Activated naive CD4-positive, alpha-beta T cell treated with anti-CD3 and anti-CD28 coated beads, Interleukin-2, amount 50 U/mL, for 72 hours (primary cell): Measurements from ENCODE around the gene PAF1. TPM values are rescaled to one million over a fixed set of nuclear protein-coding genes. Genes with fewer than 3 reads are reported as not detected.
A peak's percentile ranks its signal among the peaks of the same experiment; 100 is the strongest.

Source experiments
- ATAC-seq, 2 donors: fragments of 150-1000 bp; cut with Tn5 transposase; 2 replicates each; pipeline ENCODE4 v1.10.0; 2021; ENCODE audit warnings: mild to moderate bottlenecking in 2 of 2, moderate library complexity in 2 of 2
- DNase-seq, 2 donors: peaks; one replicate each; pipeline ENCODE4 v3.0.0; 2021 to 2022; ENCODE audit warnings: low spot score in 2 of 2
- H3K27ac Mint-ChIP-seq, 2 donors: one replicate each; pipeline ENCODE4 v1.8.0; 2022; ENCODE audit warnings: mild to moderate bottlenecking in 2 of 2, mixed read lengths in 2 of 2
- H3K36me3 Mint-ChIP-seq, 2 donors: one replicate each; pipeline ENCODE4 v1.8.0; 2022; ENCODE audit warnings: mixed read lengths in 2 of 2
- H3K9me3 Mint-ChIP-seq, 2 donors: one replicate each; pipeline ENCODE4 v1.8.0; 2022; ENCODE audit warnings: mixed read lengths in 2 of 2
- total RNA-seq, 2 donors: library from RNA; stranded (reverse); gene quantifications; one replicate each; pipeline ENCODE4 v1.2.3, GENCODE V29; 2022

Gene PAF1
- total RNA-seq, 2 donors from 2014 or later = 42.2 to 58.2 TPM

DNA sequence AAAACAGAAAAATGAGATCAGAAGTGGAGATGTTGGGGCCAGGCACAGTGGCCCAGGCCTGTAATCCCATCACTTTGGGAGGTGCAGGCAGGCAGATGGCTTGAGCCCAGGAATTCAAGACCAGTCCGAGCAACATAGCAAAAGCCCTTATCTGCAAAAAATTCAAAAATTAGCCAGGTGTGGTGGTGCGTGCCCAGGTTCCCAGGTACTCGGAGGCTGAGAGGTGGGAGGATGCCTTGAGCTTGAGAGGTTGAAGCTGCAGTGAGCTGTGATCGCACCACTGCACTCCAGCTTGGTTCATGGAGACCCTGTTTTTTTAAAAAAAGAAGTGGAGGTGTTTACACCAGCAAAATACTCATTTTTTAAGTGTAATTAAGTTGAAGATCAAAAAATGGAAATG is 9.2 kb upstream of the PAF1 start:
- ATAC-seq = no peak
- Mint-ChIP-seq H3K36me3 (peaks cover 4 to 9% of the 10 kb centered on the region in 2 donors), H3K9me3 (no peaks in the 10 kb centered on the region), H3K27ac (peak overlapping the region in 1 of 2 donors; percentile 99)
- no peak for DNase-seq

DNA sequence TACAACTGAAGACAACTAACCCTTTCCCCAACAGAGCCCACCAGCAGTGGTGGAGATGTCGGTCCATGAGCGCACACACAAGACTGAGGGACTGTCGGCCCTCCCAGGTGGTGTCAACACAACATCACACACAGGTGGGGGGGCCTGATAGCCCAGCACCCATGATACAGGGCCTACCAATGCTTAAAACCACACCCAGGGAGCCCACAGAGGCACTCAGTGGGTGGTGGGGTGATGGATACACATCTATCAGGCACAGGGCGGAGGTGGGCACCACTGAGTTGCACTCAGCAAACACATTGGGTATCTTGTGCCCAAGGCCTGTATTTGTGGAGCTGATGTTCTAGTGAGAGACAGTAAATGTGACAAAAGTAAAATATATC is 8.8 kb upstream of the PAF1 start:
- DNase-seq (no peak), ATAC-seq (no peak)
- Mint-ChIP-seq H3K36me3 (peaks cover 5 to 12% of the 10 kb centered on the region in 2 donors), H3K9me3 (no peaks in the 10 kb centered on the region), H3K27ac (peak overlapping the region in 1 of 2 donors; percentile 99)

DNA sequence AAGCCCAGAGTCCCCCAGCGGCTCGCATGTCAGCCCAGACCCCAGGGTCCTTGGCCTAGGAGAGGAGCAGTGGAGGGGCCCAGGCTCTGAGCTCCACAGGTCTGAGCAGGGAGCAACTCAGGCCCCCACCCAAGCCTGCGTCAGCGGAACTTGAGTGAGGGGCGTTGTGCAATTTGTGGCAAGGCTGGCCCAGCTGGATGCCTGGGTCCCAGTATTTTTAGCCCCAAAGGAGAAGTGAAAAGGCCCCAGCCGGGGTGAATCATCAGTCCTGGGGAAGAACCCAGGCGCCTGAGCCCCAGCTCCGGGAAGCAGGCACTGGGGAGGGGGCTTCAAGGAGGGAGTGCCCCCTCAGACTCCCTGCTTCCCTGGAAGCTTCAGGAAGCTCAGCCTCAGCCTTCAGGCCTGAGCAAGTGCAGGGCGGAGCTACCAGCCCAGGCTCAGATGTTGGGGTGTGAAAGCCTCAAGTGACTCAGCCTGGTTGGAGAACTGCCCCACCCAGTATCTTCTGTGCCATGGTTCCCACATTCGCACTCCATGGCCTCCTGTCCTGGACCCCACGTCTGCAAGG is 7.5 kb upstream of the PAF1 start:
- peak overlapping the region; percentile 89 to 99 for H3K27ac Mint-ChIP-seq

DNA sequence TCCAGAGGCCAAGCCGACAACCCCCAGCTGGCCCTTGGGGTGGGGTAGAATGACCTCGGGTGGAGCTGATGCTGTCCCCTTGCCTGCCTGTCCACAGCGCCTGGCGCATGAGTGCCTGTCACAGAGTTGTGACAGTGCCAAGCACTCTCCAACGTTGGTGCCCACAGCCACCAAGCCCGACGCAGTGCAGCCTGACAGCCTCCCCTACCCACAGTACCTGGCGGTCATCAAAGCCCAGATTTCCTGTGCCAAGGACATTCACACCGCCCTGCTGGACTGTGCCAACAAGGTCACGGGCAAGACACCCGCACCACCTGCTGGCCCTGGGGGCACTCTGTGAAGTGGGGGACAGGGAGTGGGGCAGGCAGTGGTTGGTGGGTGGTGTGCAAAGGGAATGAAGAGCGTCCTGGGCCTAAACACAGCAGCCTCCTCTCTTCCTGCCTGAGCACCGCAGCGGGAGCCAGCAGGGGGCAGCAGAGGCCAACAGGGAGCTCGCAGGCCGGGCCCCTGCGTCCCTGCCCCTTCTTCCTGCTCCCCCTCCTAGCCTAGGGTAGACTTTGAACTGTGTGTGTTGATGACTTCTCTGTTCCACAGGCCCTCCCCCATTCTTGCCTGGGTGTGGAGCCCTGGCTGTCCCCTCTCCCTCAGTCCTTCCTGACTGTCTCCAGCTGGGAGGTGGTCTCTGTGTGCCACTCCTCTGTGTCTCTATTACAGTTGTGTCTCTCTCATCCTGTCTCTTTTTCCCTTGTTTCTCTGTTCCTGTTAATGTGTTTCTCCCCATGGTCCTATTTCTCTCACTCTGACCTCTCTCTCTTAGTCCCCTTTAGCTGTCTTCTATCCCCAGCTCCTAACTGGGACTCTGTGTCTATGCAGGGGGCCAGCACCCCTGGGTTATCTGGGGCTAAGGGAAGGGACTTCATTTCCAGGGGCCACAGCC is 6.7 kb upstream of the PAF1 start:
- DNase-seq (peak; percentile 89 to 98), ATAC-seq (peak; percentile 32 to 73)
- peaks cover 9 to 21% of the 10 kb centered on the region in 2 donors for H3K36me3 Mint-ChIP-seq
- peak overlapping the region; percentile 89 to 99 for H3K27ac Mint-ChIP-seq
- no peaks in the 10 kb centered on the region for H3K9me3 Mint-ChIP-seq

More for the DNA sequence above, 7.5 kb upstream of the PAF1 start:
- peak; percentile 60 to 81 for DNase-seq
- Mint-ChIP-seq H3K9me3 (no peaks in the 10 kb centered on the region), H3K36me3 (peaks cover 8 to 19% of the 10 kb centered on the region in 2 donors)
- ATAC-seq = peak; percentile 14 to 25

DNA sequence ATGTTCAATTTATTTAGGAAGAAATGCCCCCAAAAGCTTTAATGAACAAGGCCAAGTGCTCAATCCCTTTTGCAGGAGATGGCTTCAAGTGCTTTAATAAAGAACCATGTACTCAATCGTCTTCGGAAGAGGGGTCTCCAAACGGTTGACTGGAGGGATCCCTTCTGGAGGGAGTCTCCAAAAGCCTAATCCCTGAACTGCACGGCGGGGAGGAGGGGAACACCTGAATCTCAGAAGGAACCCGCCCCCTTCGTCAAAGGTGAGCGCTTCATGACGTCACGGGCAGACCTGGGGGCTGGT is 505 bp downstream of the PAF1 start:
- Mint-ChIP-seq H3K9me3 (no peaks in the 10 kb centered on the region), H3K27ac (peak overlapping the region; percentile 99), H3K36me3 (peaks cover 20 to 26% of the 10 kb centered on the region in 2 donors)
- no peak for DNase-seq
- ATAC-seq = no peak

DNA sequence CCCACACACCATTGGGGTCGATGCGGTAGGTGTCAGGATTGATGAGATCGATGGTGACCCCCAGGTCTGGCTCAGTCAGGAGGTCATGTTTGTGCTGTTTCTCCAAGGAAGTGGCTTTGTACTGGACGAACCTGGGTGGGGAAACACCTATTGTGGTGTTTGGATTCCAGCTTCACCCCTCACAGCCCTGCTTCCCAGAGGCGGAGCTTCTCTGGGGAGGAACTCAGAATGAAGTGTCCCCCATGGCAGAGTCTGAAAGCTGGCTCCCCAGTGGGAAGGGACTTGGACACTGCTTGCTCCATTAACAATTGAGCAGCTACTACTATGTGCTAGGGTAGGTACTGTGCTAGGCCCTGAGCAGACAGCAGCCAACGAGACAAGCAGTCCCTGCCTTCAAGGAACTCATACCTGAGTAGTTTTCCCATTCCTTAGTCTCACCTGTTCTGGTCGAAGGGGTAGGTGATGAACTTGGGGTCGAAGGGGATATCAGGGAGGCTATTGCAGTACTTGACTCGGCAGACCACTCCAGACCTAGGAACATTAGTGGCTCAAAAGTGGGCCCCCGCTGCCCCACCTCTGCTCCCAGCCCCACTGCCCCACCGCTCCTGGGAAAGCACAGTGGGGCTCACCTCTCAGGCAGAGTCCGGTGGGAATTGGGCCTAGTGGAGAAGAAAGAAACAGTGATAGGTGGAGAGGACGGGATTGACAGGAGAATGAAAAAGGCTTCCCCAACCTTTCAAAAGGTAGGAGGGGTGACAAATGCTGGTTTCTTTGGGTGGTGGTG is 1.1 kb downstream of the PAF1 start:
- no peak for DNase-seq
- Mint-ChIP-seq H3K9me3 (no peaks in the 10 kb centered on the region), H3K36me3 (peaks cover 14 to 21% of the 10 kb centered on the region in 2 donors), H3K27ac (peak overlapping the region; percentile 99)
- ATAC-seq = no peak

DNA sequence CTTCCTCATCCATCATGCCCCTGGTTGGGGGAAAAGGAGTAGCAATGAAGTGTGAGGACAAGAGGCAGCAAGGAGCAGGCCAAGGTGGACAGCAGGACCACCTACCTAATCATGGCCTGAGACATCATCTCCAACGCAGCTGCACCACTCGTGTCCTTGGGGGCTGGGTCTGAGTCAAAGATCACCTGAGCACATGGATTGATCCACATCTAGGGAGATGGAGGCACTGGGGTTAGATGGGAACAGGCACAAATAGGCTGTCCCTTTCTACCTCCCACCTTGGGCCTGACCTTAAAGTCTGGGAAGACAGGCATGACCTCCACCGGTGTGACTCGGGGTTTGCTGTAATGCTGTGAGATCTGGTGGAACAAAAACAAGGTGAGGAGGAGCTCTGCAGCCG is 2.2 kb downstream of the PAF1 start:
- ATAC-seq (no peak), DNase-seq (no peak)
- peaks cover 10 to 21% of the 10 kb centered on the region in 2 donors for H3K36me3 Mint-ChIP-seq
- peak overlapping the region; percentile 41 to 99 for H3K27ac Mint-ChIP-seq
- no peaks in the 10 kb centered on the region for H3K9me3 Mint-ChIP-seq

DNA sequence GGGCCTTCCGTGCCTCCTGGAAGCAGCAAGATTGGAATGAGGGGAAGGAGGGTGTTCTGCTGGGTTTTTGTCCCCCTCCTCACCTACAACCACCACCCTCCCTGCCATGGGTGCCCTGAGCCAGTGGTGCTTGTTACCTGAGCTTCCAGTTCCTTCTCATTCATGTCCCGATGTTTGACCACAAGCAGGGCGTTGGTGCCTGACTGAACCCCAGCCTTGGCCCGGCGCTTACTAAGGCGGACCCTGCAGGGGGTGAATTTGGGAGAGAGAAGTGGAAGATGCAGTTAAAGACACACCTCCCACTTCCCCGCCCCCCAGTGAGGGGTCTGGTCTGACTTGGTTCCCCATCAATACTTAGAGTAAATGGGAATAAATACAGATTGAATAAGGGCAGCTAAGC is 4.3 kb downstream of the PAF1 start:
- DNase-seq = no peak
- H3K27ac Mint-ChIP-seq = peak overlapping the region; percentile 66 to 85
- no peaks in the 10 kb centered on the region for H3K9me3 Mint-ChIP-seq
- H3K36me3 Mint-ChIP-seq = peaks cover 4 to 17% of the 10 kb centered on the region in 2 donors
- no peak for ATAC-seq

DNA sequence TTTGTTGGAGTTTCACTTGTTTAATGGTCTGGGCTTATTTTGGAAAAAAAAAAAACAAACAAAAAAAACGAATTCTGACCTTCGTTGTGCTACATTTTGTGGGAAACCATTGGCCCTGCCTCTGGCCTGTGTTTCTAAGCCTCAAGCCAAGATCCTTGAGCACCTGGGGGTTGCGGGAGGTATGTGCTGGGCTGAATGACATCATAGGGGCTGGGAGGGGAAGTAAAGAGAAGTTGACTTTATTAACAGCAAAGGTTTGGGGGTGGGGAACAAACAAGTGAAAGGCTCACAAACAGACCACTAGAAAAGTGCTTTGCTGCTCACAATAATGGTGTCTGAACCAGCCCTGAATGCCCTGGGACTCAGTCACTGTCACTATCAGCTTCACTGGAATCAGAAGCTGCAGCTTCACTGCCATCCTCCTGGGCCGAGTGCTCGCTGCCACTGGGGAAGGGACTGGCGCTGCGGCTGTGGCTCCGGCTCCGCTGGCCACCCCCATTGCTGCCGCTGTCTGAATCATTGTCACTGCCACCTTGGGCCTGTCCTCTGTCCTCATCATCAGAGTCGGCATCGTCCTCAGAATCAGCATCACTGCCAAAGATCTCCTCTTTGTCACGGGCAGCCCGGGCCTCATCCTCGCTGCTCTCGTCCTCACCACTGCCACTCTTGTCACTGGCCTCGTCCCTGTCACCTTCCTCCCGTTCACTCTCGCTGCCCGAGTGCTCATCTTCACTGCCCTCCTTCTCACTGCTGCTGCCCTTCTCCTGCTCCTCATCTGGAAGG is 5.1 kb downstream of the PAF1 start:
- Mint-ChIP-seq H3K36me3 (peaks cover 0 to 13% of the 10 kb centered on the region in 2 donors), H3K27ac (peak overlapping the region; percentile 66 to 92), H3K9me3 (no peaks in the 10 kb centered on the region)
- DNase-seq = no peak
- ATAC-seq = no peak

DNA sequence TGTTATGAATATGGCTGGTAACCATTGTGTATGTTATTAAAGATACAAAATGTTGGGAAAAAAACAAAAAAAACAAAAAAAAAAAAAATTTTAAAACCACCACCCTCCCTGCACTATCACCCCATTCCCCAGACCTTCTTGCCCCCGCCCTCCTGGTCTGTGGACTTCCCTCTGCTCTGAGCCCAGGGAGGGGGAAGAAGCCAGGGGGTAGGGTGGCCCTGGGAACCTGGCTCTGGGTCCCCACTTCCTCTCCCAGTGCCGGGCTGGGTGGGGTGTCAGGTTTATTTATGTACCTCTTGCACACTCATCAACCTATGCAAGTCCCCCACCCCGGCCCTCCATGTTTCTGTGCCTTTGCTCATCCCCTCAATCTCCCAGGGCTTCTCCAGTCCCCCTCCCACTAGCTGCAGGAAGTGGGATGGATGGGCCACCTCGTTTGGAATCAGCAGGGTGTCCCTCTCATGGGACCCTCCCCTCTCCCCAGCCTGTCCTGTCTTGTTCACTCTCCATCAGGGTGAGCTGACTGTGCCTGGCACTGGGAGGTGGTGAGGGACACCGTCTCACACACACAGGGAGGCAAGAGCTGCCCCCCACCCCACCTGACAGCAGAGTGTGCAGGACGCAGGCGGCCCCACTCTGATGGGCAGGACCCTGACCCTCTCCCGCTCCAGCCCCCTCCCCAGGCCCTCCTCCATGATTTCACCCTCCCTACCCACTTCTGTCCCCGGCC is 5.9 kb downstream of the PAF1 start:
- no peak for DNase-seq
- ATAC-seq = peak in 1 of 2 donors; percentile 11
- H3K27ac Mint-ChIP-seq = peak overlapping the region; percentile 66 to 92
- peaks cover 0 to 8% of the 10 kb centered on the region in 2 donors for H3K36me3 Mint-ChIP-seq
- no peaks in the 10 kb centered on the region for H3K9me3 Mint-ChIP-seq

DNA sequence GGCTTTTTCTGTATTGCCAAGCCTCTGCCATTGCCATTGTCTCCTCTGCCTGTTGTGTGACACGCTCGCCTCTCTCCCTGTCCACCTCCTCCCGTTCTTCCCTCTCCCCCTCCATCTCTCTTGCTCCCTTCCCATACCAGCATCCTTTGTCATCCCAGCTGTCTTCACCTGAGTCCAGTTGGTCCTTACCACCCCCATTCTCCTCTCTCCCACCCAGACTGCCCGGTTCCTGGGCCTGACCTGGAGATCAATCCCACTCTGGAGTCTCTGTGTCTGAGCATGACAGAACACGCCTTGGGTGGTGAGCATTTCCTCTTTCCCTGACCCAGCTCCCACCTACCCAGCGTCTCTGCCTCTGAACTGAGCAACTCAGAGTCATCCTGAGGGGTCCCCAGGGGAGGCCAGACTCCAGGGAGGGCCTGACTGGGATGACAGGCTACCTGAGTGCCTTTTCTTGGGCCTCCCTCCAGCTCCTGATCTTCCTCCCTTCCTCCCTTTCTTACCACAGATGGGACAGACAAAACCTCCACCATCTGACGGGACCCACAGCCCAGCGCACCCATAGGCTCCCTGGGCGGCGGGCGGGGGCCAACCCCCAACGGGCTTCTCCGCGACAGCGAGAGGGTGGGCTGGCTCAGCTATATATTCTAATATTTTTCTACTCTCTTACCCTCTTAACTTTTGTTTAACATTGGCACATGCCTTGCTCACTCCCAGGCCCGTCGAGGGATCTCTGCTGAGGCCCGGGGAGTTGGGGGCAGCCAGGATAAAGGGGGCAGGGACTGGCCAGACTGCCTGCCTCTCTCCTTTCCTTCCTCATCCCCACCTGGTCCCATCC is 7.7 kb downstream of the PAF1 start:
- Mint-ChIP-seq H3K27ac (peak overlapping the region; percentile 77 to 82), H3K36me3 (no peaks in the 10 kb centered on the region), H3K9me3 (no peaks in the 10 kb centered on the region)
- DNase-seq (no peak), ATAC-seq (peak in 1 of 2 donors; percentile 12)

DNA sequence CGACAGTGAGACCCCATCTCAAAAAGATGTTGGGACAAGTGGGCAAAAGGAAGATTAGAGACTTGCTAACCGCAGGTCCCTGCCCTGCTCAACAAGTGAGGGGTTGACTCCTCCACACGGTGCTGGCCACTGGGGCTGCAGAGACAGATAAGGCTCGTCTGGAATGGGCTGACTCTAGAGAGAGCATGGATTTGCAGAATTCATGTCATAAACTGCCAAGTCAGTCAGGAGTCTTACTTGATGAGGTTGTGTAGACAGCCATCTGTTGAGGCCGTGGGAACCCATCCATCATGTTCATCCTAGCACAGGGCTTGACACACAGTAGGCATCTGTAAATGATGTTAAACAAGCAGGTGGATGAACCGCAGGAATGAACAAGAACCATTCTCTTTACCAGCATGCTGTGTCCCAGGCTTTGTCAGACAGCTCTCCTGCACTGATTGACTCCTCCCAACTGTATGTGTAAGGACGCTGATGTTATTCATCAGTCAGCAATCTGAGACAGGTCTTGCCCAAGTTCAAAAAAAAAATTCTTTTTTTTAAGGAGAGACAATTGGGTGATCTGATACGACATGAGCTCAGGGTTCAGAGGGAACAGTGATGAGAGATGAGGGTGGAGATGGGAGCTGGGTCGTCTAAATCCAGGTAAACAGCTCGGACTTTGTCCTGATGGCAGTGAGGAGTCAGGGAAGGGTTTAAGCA is 8.8 kb downstream of the PAF1 start:
- DNase-seq (no peak), ATAC-seq (peak in 1 of 2 donors; percentile 6)
- Mint-ChIP-seq H3K9me3 (no peaks in the 10 kb centered on the region), H3K36me3 (no peaks in the 10 kb centered on the region), H3K27ac (peak overlapping the region; percentile 72 to 82)

DNA sequence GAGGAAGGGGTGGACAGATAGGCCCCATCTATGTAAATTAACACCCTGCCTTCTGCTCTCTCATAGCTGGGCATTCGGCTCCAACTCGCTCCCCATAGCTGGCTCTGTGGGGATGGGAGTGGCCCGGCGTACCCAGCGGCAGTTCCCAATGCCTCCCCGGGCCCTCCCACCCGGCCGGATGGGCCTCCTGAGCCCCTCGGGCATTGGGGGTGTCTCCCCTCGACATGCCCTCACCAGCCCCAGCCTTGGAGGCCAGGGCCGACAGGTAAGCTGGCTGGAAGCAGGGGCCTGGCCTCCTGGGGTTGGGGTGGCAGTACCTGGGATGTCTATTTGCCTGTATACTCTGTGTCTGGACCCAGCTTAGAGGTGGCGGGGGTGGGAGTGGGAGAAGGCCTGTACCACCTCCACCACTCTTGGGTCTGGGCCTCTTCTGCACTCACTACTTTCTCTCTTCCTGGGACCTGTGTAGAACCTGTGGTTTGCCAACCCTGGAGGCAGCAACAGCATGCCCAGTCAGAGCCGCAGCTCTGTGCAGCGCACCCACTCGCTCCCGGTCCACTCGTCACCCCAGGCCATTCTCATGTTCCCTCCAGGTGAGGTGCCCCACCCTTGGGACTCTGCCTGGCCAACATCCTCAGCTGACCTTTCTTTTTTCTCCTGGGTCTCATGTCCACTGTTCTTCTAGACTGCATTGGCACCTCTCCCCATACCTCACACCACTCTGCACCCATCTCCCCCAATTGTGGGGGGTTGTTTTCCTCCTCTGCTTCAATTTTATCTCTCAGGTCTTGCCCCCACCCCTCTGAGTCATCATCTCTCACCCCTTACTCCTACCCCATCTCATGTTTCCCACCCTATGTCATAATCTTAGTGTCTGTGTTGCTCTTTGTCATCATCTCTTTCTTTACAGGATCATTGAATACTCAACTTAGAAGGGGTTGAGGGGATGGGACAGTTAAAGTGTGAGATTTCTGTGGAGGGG is 10.1 kb downstream of the PAF1 start:
- DNase-seq = no peak
- H3K27ac Mint-ChIP-seq = peak overlapping the region; percentile 72 to 82
- no peaks in the 10 kb centered on the region for H3K36me3 Mint-ChIP-seq
- no peak for ATAC-seq
- no peaks in the 10 kb centered on the region for H3K9me3 Mint-ChIP-seq
